HEK293 (cell line): ENCODE data around the gene PLPPR1.

Experiments
- EGR2 ChIP-seq: fragments of 450-650 bp; formaldehyde crosslinking; IDR thresholded peaks from 2 replicates; pipeline ENCODE4 v1.5.1; 2016; ENCODE audit warnings: low read depth, missing biosample characterization, missing genetic modification characterization
- GLIS1 ChIP-seq: fragments of 450-650 bp; formaldehyde crosslinking; IDR thresholded peaks from 2 replicates; pipeline ENCODE4 v1.5.1; 2016; ENCODE audit warnings: missing biosample characterization, missing genetic modification characterization
- GLIS2 ChIP-seq: fragments of 450-650 bp; formaldehyde crosslinking; IDR thresholded peaks from 2 replicates; pipeline ENCODE4 v1.5.1; 2016; ENCODE audit warnings: missing biosample characterization, missing genetic modification characterization
- HOXD13 ChIP-seq: sonication (generic); formaldehyde crosslinking; IDR thresholded peaks from 2 replicates; pipeline ENCODE4 v1.8.0; 2022; ENCODE audit warnings: missing genetic modification reagents, borderline replicate concordance
- IKZF3 ChIP-seq: fragments of 450-650 bp; IDR thresholded peaks from 2 replicates; pipeline ENCODE4 v1.5.0; 2018; ENCODE audit warnings: missing biosample characterization, mild to moderate bottlenecking, missing genetic modification characterization, moderate library complexity
- KLF1 ChIP-seq: fragments of 450-650 bp; formaldehyde crosslinking; IDR thresholded peaks from 2 replicates; pipeline ENCODE4 v1.5.1; 2016; ENCODE audit warnings: missing biosample characterization, missing genetic modification characterization
- MZF1 ChIP-seq: fragments of 450-650 bp; formaldehyde crosslinking; IDR thresholded peaks from 2 replicates; pipeline ENCODE4 v1.5.1; 2017; ENCODE audit warnings: missing biosample characterization, missing genetic modification characterization, borderline replicate concordance
- WT1 ChIP-seq: fragments of 450-650 bp; formaldehyde crosslinking; IDR thresholded peaks from 2 replicates; pipeline ENCODE4 v1.5.1; 2016; ENCODE audit warnings: missing biosample characterization, missing genetic modification characterization
- ZFHX2 ChIP-seq: fragments of 450-650 bp; formaldehyde crosslinking; conservative IDR thresholded peaks from 2 replicates; pipeline ENCODE4 v1.5.1; 2016; ENCODE audit warnings: missing biosample characterization, missing genetic modification characterization
- ZFP3 ChIP-seq: fragments of 450-650 bp; formaldehyde crosslinking; IDR thresholded peaks from 2 replicates; pipeline ENCODE4 v1.5.1; 2016; ENCODE audit warnings: low read depth, missing biosample characterization, missing genetic modification characterization
- ZFP37 ChIP-seq: fragments of 450-650 bp; formaldehyde crosslinking; IDR thresholded peaks from 2 replicates; pipeline ENCODE4 v1.5.1; 2016; ENCODE audit warnings: missing biosample characterization, missing genetic modification characterization
- ZNF146 ChIP-seq: fragments of 450-650 bp; formaldehyde crosslinking; IDR thresholded peaks from 2 replicates; pipeline ENCODE4 v1.5.1; 2016; ENCODE audit warnings: missing biosample characterization, missing genetic modification characterization
- ZNF157 ChIP-seq: fragments of 450-650 bp; formaldehyde crosslinking; IDR thresholded peaks from 2 replicates; pipeline ENCODE4 v1.5.1; 2016; ENCODE audit warnings: missing biosample characterization, missing genetic modification characterization
- ZNF302 ChIP-seq: fragments of 450-650 bp; formaldehyde crosslinking; IDR thresholded peaks from 2 replicates; pipeline ENCODE4 v1.5.1; 2016; ENCODE audit warnings: missing biosample characterization, missing genetic modification characterization, low read depth
- ZNF561 ChIP-seq: fragments of 450-650 bp; IDR thresholded peaks from 2 replicates; pipeline ENCODE4 v1.5.1; 2018; ENCODE audit warnings: missing biosample characterization, missing genetic modification characterization, borderline replicate concordance
- ZNF596 ChIP-seq: fragments of 450-650 bp; IDR thresholded peaks from 2 replicates; pipeline ENCODE4 v1.5.0; 2018; ENCODE audit warnings: missing biosample characterization, mild to moderate bottlenecking, missing genetic modification characterization, moderate library complexity
- ZNF707 ChIP-seq: fragments of 450-650 bp; formaldehyde crosslinking; IDR thresholded peaks from 2 replicates; pipeline ENCODE4 v1.5.1; 2016; ENCODE audit warnings: missing biosample characterization, missing genetic modification characterization
- ZNF837 ChIP-seq: fragments of 450-650 bp; formaldehyde crosslinking; IDR thresholded peaks from 2 replicates; pipeline ENCODE4 v1.5.1; 2016; ENCODE audit warnings: missing biosample characterization, missing genetic modification characterization
- TF ChIP-seq, protein P1 (sequence below): fragments of 450-650 bp; formaldehyde crosslinking; IDR thresholded peaks from 2 replicates; pipeline ENCODE4 v1.5.1; 2016; ENCODE audit warnings: missing biosample characterization, missing genetic modification characterization
- TF ChIP-seq, protein P2 (sequence below): fragments of 450-650 bp; formaldehyde crosslinking; IDR thresholded peaks from 2 replicates; pipeline ENCODE4 v1.5.1; 2017; ENCODE audit warnings: missing biosample characterization, missing genetic modification characterization
- TF ChIP-seq, protein P3 (sequence below): fragments of 450-650 bp; formaldehyde crosslinking; IDR thresholded peaks from 2 replicates; pipeline ENCODE4 v1.5.1; 2017; ENCODE audit warnings: missing biosample characterization, mild to moderate bottlenecking, missing genetic modification characterization, moderate library complexity
- TF ChIP-seq, protein P4 (sequence below): fragments of 450-650 bp; formaldehyde crosslinking; IDR thresholded peaks from 2 replicates; pipeline ENCODE4 v1.5.1; 2017; ENCODE audit warnings: missing biosample characterization, missing genetic modification characterization
- TF ChIP-seq, protein P5 (sequence below): fragments of 450-650 bp; formaldehyde crosslinking; IDR thresholded peaks from 2 replicates; pipeline ENCODE4 v1.5.1; 2016; ENCODE audit warnings: missing biosample characterization, missing genetic modification characterization
- TF ChIP-seq, protein P6 (sequence below): fragments of 450-650 bp; formaldehyde crosslinking; IDR thresholded peaks from 2 replicates; pipeline ENCODE4 v1.5.1; 2016; ENCODE audit warnings: missing biosample characterization, missing genetic modification characterization
- TF ChIP-seq, protein P7 (sequence below): fragments of 450-650 bp; formaldehyde crosslinking; IDR thresholded peaks from 2 replicates; pipeline ENCODE4 v1.5.1; 2016; ENCODE audit warnings: missing biosample characterization, missing genetic modification characterization, borderline replicate concordance

PLPPR1 gene

DNA sequence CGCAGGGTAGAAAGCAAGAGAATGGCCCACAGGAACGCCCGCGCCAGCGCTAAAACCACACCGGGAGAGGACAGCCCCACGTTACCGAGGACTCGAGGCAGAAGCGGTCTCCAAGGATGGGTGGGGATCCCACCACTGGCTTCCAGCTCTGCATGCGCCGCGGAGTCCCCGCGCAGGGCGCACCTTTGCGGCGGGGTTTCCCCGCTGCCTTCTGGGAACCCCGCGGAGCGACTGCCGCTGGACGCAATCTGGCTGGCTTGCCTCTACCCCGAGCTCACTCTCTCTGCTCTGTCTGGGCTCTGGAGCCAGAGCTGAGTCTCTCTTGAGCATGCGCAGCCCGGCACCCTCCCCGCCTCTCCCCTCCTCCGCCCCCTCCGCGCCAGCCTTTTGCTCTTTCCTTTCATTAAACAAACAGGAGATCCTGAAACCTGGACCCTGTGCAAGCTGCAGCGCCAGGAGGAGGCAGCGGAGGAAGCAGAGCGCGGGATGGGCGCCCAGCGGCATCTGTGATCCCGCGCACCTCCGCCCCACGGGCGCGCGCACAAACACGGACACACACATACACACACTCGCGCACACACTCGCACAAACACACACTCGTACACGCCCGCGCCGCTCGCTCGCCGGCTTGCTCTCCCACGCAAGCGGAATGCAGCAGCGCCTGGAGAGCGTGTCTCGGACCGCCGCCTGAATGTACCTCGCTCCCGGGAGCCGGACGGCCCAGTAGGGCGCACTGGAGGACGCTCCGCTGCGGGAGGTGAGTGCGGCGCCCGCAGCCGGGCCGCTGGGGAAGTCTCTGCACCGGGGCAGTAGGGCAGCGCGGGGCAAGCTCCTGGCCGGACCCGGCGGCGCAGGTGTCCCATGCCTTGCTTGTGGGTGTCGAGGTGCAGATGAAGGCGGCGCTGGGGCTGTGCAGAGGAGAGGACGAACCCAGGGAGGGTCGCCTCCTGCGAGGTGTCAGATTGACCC lies at the start of gene PLPPR1 (continued):
- TF ChIP-seq, protein P1, sequence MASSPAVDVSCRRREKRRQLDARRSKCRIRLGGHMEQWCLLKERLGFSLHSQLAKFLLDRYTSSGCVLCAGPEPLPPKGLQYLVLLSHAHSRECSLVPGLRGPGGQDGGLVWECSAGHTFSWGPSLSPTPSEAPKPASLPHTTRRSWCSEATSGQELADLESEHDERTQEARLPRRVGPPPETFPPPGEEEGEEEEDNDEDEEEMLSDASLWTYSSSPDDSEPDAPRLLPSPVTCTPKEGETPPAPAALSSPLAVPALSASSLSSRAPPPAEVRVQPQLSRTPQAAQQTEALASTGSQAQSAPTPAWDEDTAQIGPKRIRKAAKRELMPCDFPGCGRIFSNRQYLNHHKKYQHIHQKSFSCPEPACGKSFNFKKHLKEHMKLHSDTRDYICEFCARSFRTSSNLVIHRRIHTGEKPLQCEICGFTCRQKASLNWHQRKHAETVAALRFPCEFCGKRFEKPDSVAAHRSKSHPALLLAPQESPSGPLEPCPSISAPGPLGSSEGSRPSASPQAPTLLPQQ (tag by site-specific recombination) = no peak
- TF ChIP-seq, protein P2, sequence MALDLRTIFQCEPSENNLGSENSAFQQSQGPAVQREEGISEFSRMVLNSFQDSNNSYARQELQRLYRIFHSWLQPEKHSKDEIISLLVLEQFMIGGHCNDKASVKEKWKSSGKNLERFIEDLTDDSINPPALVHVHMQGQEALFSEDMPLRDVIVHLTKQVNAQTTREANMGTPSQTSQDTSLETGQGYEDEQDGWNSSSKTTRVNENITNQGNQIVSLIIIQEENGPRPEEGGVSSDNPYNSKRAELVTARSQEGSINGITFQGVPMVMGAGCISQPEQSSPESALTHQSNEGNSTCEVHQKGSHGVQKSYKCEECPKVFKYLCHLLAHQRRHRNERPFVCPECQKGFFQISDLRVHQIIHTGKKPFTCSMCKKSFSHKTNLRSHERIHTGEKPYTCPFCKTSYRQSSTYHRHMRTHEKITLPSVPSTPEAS = peak; percentile 97
- TF ChIP-seq GLIS1 (tag by site-specific recombination) = peak; percentile 74
- no peak for TF ChIP-seq ZNF302 (tag by site-specific recombination)
- TF ChIP-seq MZF1 (tag by site-specific recombination) = no peak
- TF ChIP-seq, protein P3, sequence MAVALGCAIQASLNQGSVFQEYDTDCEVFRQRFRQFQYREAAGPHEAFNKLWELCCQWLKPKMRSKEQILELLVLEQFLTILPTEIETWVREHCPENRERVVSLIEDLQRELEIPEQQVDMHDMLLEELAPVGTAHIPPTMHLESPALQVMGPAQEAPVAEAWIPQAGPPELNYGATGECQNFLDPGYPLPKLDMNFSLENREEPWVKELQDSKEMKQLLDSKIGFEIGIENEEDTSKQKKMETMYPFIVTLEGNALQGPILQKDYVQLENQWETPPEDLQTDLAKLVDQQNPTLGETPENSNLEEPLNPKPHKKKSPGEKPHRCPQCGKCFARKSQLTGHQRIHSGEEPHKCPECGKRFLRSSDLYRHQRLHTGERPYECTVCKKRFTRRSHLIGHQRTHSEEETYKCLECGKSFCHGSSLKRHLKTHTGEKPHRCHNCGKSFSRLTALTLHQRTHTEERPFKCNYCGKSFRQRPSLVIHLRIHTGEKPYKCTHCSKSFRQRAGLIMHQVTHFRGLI (tag by site-specific recombination) = peak; percentile 52; the same call in 1 of the 2 replicates
- TF ChIP-seq ZFP37 = no peak
- no peak for TF ChIP-seq ZNF561 (tag by site-specific recombination)
- TF ChIP-seq, protein P4, sequence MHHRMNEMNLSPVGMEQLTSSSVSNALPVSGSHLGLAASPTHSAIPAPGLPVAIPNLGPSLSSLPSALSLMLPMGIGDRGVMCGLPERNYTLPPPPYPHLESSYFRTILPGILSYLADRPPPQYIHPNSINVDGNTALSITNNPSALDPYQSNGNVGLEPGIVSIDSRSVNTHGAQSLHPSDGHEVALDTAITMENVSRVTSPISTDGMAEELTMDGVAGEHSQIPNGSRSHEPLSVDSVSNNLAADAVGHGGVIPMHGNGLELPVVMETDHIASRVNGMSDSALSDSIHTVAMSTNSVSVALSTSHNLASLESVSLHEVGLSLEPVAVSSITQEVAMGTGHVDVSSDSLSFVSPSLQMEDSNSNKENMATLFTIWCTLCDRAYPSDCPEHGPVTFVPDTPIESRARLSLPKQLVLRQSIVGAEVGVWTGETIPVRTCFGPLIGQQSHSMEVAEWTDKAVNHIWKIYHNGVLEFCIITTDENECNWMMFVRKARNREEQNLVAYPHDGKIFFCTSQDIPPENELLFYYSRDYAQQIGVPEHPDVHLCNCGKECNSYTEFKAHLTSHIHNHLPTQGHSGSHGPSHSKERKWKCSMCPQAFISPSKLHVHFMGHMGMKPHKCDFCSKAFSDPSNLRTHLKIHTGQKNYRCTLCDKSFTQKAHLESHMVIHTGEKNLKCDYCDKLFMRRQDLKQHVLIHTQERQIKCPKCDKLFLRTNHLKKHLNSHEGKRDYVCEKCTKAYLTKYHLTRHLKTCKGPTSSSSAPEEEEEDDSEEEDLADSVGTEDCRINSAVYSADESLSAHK = no peak
- no peak for TF ChIP-seq KLF1 (tag by site-specific recombination)
- TF ChIP-seq ZNF146 (tag by site-specific recombination) = 0 out of 2 replicates have a peak, but pooled peaks have one; percentile 13
- peak; percentile 87 for TF ChIP-seq ZFHX2 (tag by site-specific recombination)
- no peak for TF ChIP-seq ZNF157 (tag by site-specific recombination)
- TF ChIP-seq ZNF837 (tag by site-specific recombination) = no peak
- peak; percentile 48; the same call in 1 of the 2 replicates for TF ChIP-seq ZFP3 (tag by site-specific recombination)
- TF ChIP-seq, protein P5, sequence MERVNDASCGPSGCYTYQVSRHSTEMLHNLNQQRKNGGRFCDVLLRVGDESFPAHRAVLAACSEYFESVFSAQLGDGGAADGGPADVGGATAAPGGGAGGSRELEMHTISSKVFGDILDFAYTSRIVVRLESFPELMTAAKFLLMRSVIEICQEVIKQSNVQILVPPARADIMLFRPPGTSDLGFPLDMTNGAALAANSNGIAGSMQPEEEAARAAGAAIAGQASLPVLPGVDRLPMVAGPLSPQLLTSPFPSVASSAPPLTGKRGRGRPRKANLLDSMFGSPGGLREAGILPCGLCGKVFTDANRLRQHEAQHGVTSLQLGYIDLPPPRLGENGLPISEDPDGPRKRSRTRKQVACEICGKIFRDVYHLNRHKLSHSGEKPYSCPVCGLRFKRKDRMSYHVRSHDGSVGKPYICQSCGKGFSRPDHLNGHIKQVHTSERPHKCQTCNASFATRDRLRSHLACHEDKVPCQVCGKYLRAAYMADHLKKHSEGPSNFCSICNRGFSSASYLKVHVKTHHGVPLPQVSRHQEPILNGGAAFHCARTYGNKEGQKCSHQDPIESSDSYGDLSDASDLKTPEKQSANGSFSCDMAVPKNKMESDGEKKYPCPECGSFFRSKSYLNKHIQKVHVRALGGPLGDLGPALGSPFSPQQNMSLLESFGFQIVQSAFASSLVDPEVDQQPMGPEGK (tag by site-specific recombination) = no peak
- TF ChIP-seq, protein P6, sequence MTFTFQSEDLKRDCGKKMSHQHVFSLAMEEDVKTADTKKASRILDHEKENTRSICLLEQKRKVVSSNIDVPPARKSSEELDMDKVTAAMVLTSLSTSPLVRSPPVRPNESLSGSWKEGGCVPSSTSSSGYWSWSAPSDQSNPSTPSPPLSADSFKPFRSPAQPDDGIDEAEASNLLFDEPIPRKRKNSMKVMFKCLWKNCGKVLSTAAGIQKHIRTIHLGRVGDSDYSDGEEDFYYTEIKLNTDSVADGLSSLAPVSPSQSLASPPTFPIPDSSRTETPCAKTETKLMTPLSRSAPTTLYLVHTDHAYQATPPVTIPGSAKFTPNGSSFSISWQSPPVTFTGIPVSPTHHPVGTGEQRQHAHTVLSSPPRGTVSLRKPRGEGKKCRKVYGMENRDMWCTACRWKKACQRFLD (tag by site-specific recombination) = no peak
- TF ChIP-seq ZNF707 (tag by site-specific recombination) = no peak
- no peak for TF ChIP-seq IKZF3 (tag by site-specific recombination)
- TF ChIP-seq ZNF596 (tag by site-specific recombination) = no peak
- TF ChIP-seq, protein P7, sequence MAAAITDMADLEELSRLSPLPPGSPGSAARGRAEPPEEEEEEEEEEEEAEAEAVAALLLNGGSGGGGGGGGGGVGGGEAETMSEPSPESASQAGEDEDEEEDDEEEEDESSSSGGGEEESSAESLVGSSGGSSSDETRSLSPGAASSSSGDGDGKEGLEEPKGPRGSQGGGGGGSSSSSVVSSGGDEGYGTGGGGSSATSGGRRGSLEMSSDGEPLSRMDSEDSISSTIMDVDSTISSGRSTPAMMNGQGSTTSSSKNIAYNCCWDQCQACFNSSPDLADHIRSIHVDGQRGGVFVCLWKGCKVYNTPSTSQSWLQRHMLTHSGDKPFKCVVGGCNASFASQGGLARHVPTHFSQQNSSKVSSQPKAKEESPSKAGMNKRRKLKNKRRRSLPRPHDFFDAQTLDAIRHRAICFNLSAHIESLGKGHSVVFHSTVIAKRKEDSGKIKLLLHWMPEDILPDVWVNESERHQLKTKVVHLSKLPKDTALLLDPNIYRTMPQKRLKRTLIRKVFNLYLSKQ (tag by site-specific recombination) = no peak
- peak; percentile 17; the same call in 1 of the 2 replicates for TF ChIP-seq HOXD13 (CRISPR knock-in tag)
- peak; percentile 85 for TF ChIP-seq GLIS2 (tag by site-specific recombination)
- TF ChIP-seq EGR2 (tag by site-specific recombination) = peak; percentile 53; the same call in 1 of the 2 replicates
- no peak for TF ChIP-seq WT1 (tag by site-specific recombination)
